IMR-90 (cell line): ENCODE data around the gene NUP210. TPM values are rescaled to one million over a fixed set of nuclear protein-coding genes. Genes with fewer than 3 reads are reported as not detected.
"Not testable (repeated sequence)": the region's sequence is repeated elsewhere in the genome, so short reads cannot be mapped to it uniquely, and the experiment has no call there.

Experiments used
- ATAC-seq: fragments of 200-7000 bp; cut with Tn5 transposase; 2 replicates; pipeline ENCODE4 v1.9.1; 2020; ENCODE audit warnings: low read depth, mild to moderate bottlenecking, moderate library complexity
- BruUV-seq: library from RNA; stranded (reverse); fragments of 400-500 nt; replicated peaks from 2 replicates; lab custom pipeline; 2021; lab: Mats Ljungman, UMichigan
- CTCF ChIA-PET: fragments of 300-600 bp; formaldehyde crosslinking; extraction: SDS; loops from one replicate; lab custom pipeline; 2021; ENCODE audit warnings: antibody characterized with exemption; lab: Yijun Ruan, JAX
- POLR2A ChIA-PET: fragments of 300-600 bp; sonication (Branson Sonifier 250); formaldehyde crosslinking; loops from one replicate; lab custom pipeline; 2022; ENCODE audit warnings: antibody characterized with exemption; ENCODE audit not compliant: unreplicated experiment; lab: Charles Lee
- DNase-seq: peaks from one replicate; pipeline ENCODE4 v3.0.0; 2013
- H2AFZ ChIP-seq: replicated peaks from 2 replicates; pipeline ENCODE3; 2013; ENCODE audit warnings: low read length, mild to moderate bottlenecking; ENCODE audit not compliant: poor library complexity
- H2AK5ac ChIP-seq: 2 replicates; pipeline ENCODE4 v1.6.1; 2013; ENCODE audit warnings: low read depth, low read length, inconsistent platforms
- H2AK9ac ChIP-seq: replicated peaks from 2 replicates; pipeline ENCODE3; 2013; ENCODE audit warnings: mild to moderate bottlenecking, low read depth, low read length, moderate library complexity; ENCODE audit not compliant: poor library complexity
- H2BK120ac ChIP-seq: 2 replicates; pipeline ENCODE4 v1.6.1; 2013; ENCODE audit warnings: low read depth, low read length, inconsistent platforms
- H2BK15ac ChIP-seq: 3 replicates; pipeline ENCODE4 v1.6.1; 2013; ENCODE audit warnings: low read depth, low read length, inconsistent platforms
- H2BK20ac ChIP-seq: 2 replicates; pipeline ENCODE4 v1.6.1; 2013; ENCODE audit warnings: low read depth, mild to moderate bottlenecking, inconsistent platforms, low read length, moderate library complexity
- H2BK5ac ChIP-seq: 2 replicates; pipeline ENCODE4 v1.6.1; 2013; ENCODE audit warnings: mild to moderate bottlenecking, low read depth, low read length, inconsistent platforms; ENCODE audit not compliant: poor library complexity, severe bottlenecking
- H3K14ac ChIP-seq: replicated peaks from 2 replicates; pipeline ENCODE4 v1.6.1; 2013; ENCODE audit warnings: low read depth, low read length, inconsistent platforms
- H3K18ac ChIP-seq: 2 replicates; pipeline ENCODE4 v1.6.1; 2013; ENCODE audit warnings: low read depth, low read length, control low read depth
- H3K23ac ChIP-seq: 2 replicates; pipeline ENCODE4 v1.6.1; 2013; ENCODE audit warnings: low read depth, low read length, inconsistent platforms
- H3K27ac ChIP-seq: 2 replicates; pipeline ENCODE4 v1.5.1; 2013; ENCODE audit warnings: mild to moderate bottlenecking, control low read depth, low read length; ENCODE audit not compliant: insufficient read depth
- H3K27me3 ChIP-seq: 2 replicates; pipeline ENCODE4 v1.6.1; 2013; ENCODE audit warnings: low read length; ENCODE audit not compliant: control insufficient read depth, insufficient read depth
- H3K36me3 ChIP-seq: 2 replicates; pipeline ENCODE4 v1.6.1; 2013; ENCODE audit warnings: low read length, mixed read lengths; ENCODE audit not compliant: control insufficient read depth, insufficient read depth
- H3K4ac ChIP-seq: 2 replicates; pipeline ENCODE4 v1.6.1; 2013; ENCODE audit warnings: low read depth, low read length, inconsistent platforms
- H3K4me1 ChIP-seq: 2 replicates; pipeline ENCODE4 v1.6.1; 2013; ENCODE audit warnings: low read length, mixed read lengths; ENCODE audit not compliant: control insufficient read depth, insufficient read depth
- H3K4me2 ChIP-seq: 2 replicates; pipeline ENCODE4 v1.6.1; 2013; ENCODE audit warnings: low read depth, mild to moderate bottlenecking, control low read depth, low read length, moderate library complexity
- H3K4me3 ChIP-seq: 2 replicates; pipeline ENCODE4 v1.5.1; 2013; ENCODE audit warnings: low read depth, mild to moderate bottlenecking, control low read depth, low read length, moderate library complexity; ENCODE audit not compliant: insufficient read depth
- H3K56ac ChIP-seq: 2 replicates; pipeline ENCODE4 v1.6.1; 2013; ENCODE audit warnings: low read length, inconsistent platforms; ENCODE audit not compliant: insufficient read depth; ENCODE audit errors: extremely low read depth
- H3K79me1 ChIP-seq, 2 experiments: 2 replicates each; pipeline ENCODE4 v1.6.1; 2013; ENCODE audit warnings: low read length in 2 of 2, inconsistent platforms in 1 of 2, low read depth in 1 of 2
- H3K9ac ChIP-seq: 2 replicates; pipeline ENCODE4 v1.6.1; 2013; ENCODE audit warnings: low read depth, low read length, control low read depth
- H3K9me1 ChIP-seq: 2 replicates; pipeline ENCODE4 v1.6.1; 2013; ENCODE audit warnings: low read length, inconsistent platforms; ENCODE audit not compliant: insufficient read depth
- H3K9me3 ChIP-seq: 2 replicates; pipeline ENCODE4 v1.6.1; 2013; ENCODE audit warnings: low read length; ENCODE audit not compliant: control insufficient read depth, insufficient read depth
- H4K20me1 ChIP-seq: 2 replicates; pipeline ENCODE4 v1.6.1; 2013; ENCODE audit warnings: low read length, inconsistent platforms; ENCODE audit not compliant: insufficient read depth
- H4K5ac ChIP-seq: 2 replicates; pipeline ENCODE4 v1.6.1; 2013; ENCODE audit warnings: mild to moderate bottlenecking, low read depth, low read length, control low read depth
- H4K8ac ChIP-seq, 2 experiments: 2 replicates each; pipeline ENCODE4 v1.6.1; 2013; ENCODE audit warnings: low read depth in 2 of 2, low read length in 2 of 2, control low read depth in 1 of 2, inconsistent platforms in 1 of 2
- H4K91ac ChIP-seq: 2 replicates; pipeline ENCODE4 v1.6.1; 2013; ENCODE audit warnings: low read depth, low read length, inconsistent platforms; ENCODE audit not compliant: insufficient read depth
- WGBS, 2 experiments: methylation state at CpG; one replicate each; pipeline versions ENCODE4 v1.1.5 to v1.1.7; 2013; ENCODE audit warnings: missing lambda C conversion rate in 2 of 2; ENCODE audit not compliant: insufficient read length in 1 of 2; ENCODE audit errors: extremely low coverage in 2 of 2; 5-methylcytosine and 5-hydroxymethylcytosine counted together
- dilution Hi-C: fragments of 300-500 bp; cut with HindIII; formaldehyde crosslinking; loops from one replicate; pipeline ENCODE4 v1.14.3; 2018; ENCODE audit warnings: low sequenced_read_pairs; ENCODE audit not compliant: unreplicated experiment
- in situ Hi-C: fragments of 300-500 bp; cut with MboI; formaldehyde crosslinking; loops from 3 replicates; pipeline ENCODE4 v1.14.3; 2019; ENCODE audit warnings: low sequenced_read_pairs, inconsistent platforms, mixed read lengths
- intact Hi-C: fragments of 100-400 bp; cut with micrococcal nuclease; formaldehyde crosslinking; loops from 2 replicates; pipeline ENCODE4 v1.10.0; 2022
- polyA plus RNA-seq, 3 experiments: library from polyadenylated mRNA; depleted of rRNA; stranded (reverse); fragments of >200 nt; gene quantifications; 2 replicates each; pipeline ENCODE4 v1.2.3, GENCODE V29; 2012; ENCODE audit warnings: low replicate concordance in 1 of 3
- total RNA-seq: library from RNA; depleted of rRNA; stranded (reverse); fragments of >200 nt; gene quantifications from 2 replicates; pipeline ENCODE4 v1.2.3, GENCODE V29; 2012

NUP210 gene
- total and polyA plus RNA-seq, 2 of the 4 experiments (the other 2 are of a cell fraction) = under 0.01 to 0.03 TPM

DNA sequence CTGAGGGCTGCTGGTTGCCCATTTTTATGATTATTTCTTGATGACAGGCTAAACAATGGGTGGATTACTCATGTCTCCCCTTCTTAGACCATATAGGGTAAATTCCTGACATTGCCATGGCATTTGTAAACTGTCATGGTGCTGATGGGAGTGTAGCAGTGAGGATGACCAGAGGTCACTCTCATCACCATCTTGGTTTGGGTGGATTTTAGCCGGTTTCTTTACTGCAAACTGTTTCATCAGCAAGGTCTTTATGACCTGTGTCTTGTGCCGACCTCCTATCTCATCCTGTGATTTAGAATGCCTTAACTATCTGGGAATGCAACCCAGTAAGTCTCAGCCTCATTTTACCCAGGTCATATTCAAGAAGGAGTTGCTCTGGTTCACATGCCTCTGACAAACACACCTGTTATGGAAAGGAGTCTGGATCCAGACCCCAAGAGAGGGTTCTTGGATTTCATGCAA is 10.3 kb upstream of the NUP210 start:
- CTCF ChIA-PET, H3K14ac ChIP-seq, H3K27me3 ChIP-seq, POLR2A ChIA-PET, H3K9me1 ChIP-seq, H2AK5ac ChIP-seq, H2BK15ac ChIP-seq, H3K4me1 ChIP-seq, H2BK120ac ChIP-seq, ATAC-seq, H4K8ac ChIP-seq, in situ Hi-C loops, H4K91ac ChIP-seq, H3K36me3 ChIP-seq, H3K56ac ChIP-seq, intact Hi-C loops, H3K23ac ChIP-seq, H2AK9ac ChIP-seq, H3K79me1 ChIP-seq, H3K18ac ChIP-seq, H3K4ac ChIP-seq, H3K27ac ChIP-seq, H2BK5ac ChIP-seq, BruUV-seq, H3K4me3 ChIP-seq, H3K9me3 ChIP-seq, H3K4me2 ChIP-seq, H4K5ac ChIP-seq, H2AFZ ChIP-seq, dilution Hi-C loops, H3K9ac ChIP-seq, H4K20me1 ChIP-seq, H2BK20ac ChIP-seq, DNase-seq: not testable (repeated sequence)
- no CpG with 5 or more reads among the region's 2 CpGs for WGBS, 2 experiments
